ENCODE results near the gene FHIT. TPM values are rescaled to one million over a fixed set of nuclear protein-coding genes. Genes with fewer than 3 reads are reported as not detected.

The FHIT gene
- polyA plus RNA-seq, 1 of the 3 experiments (the other 2 are of a cell fraction): 0.41 TPM

DNA sequence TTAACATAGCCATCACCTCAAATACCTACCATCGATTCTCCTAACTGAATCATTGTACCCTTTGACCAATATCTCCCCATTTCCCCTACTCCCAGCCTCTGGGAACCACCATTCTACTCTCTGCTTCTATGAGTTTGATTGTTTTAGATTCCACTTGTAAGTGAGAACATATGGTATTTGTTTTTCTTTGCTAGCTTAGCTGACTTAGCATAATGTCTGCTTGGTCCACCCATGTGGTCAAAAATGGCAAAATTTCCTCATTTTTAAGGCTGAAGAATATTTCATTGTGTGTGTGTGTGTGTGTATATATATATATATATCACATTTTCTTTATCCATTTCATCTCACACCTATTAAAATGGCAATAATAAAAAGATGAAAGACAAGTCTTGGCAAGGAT, 469.3 kb downstream of the FHIT start:
- TF ChIP-seq SIN3A (IDR thresholded peaks at IDR 0.05; ENCODE audit: borderline replicate concordance, low read depth, low read length) (no peak), YY1 (IDR thresholded peaks at IDR 0.05; ENCODE audit: low read depth) (no peak), JUND (IDR thresholded peaks at IDR 0.05) (no peak), ELF1 (IDR thresholded peaks at IDR 0.05) (no peak), RAD21 (IDR thresholded peaks at IDR 0.05; ENCODE audit: low read length) (no peak), NRF1 (IDR thresholded peaks at IDR 0.05; ENCODE audit: low read depth, low read length) (no peak), FOXJ3 (CRISPR knock-in tag; IDR thresholded peaks at IDR 0.05) (no peak), SMC3 (IDR thresholded peaks at IDR 0.05; ENCODE audit: low read depth, low read length) (no peak), RFX5 (IDR thresholded peaks at IDR 0.05; ENCODE audit: low read length) (no peak), TAF1 (IDR thresholded peaks at IDR 0.05; ENCODE audit: borderline replicate concordance, low read depth, low read length) (no peak), GABPA (IDR thresholded peaks at IDR 0.05; ENCODE audit: low read depth) (no peak), FOSL2 (IDR thresholded peaks at IDR 0.05; ENCODE audit: borderline replicate concordance, low read depth) (no peak), FOXM1 (IDR thresholded peaks at IDR 0.05; ENCODE audit: low read depth) (no peak), CHD2 (IDR thresholded peaks at IDR 0.05; ENCODE audit: low read length, partially characterized antibody) (no peak), POLR2AphosphoS5 (IDR thresholded peaks at IDR 0.05; ENCODE audit: low read depth, low read length) (no peak)
- TF ChIP-seq, protein P1, sequence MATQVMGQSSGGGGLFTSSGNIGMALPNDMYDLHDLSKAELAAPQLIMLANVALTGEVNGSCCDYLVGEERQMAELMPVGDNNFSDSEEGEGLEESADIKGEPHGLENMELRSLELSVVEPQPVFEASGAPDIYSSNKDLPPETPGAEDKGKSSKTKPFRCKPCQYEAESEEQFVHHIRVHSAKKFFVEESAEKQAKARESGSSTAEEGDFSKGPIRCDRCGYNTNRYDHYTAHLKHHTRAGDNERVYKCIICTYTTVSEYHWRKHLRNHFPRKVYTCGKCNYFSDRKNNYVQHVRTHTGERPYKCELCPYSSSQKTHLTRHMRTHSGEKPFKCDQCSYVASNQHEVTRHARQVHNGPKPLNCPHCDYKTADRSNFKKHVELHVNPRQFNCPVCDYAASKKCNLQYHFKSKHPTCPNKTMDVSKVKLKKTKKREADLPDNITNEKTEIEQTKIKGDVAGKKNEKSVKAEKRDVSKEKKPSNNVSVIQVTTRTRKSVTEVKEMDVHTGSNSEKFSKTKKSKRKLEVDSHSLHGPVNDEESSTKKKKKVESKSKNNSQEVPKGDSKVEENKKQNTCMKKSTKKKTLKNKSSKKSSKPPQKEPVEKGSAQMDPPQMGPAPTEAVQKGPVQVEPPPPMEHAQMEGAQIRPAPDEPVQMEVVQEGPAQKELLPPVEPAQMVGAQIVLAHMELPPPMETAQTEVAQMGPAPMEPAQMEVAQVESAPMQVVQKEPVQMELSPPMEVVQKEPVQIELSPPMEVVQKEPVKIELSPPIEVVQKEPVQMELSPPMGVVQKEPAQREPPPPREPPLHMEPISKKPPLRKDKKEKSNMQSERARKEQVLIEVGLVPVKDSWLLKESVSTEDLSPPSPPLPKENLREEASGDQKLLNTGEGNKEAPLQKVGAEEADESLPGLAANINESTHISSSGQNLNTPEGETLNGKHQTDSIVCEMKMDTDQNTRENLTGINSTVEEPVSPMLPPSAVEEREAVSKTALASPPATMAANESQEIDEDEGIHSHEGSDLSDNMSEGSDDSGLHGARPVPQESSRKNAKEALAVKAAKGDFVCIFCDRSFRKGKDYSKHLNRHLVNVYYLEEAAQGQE (IDR thresholded peaks at IDR 0.05; ENCODE audit: low read depth, low read length): no peak
- TF ChIP-seq, protein P2, sequence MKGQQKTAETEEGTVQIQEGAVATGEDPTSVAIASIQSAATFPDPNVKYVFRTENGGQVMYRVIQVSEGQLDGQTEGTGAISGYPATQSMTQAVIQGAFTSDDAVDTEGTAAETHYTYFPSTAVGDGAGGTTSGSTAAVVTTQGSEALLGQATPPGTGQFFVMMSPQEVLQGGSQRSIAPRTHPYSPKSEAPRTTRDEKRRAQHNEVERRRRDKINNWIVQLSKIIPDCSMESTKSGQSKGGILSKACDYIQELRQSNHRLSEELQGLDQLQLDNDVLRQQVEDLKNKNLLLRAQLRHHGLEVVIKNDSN (IDR thresholded peaks at IDR 0.05; ENCODE audit: borderline replicate concordance, low read depth): no peak
- TF ChIP-seq, protein P3, sequence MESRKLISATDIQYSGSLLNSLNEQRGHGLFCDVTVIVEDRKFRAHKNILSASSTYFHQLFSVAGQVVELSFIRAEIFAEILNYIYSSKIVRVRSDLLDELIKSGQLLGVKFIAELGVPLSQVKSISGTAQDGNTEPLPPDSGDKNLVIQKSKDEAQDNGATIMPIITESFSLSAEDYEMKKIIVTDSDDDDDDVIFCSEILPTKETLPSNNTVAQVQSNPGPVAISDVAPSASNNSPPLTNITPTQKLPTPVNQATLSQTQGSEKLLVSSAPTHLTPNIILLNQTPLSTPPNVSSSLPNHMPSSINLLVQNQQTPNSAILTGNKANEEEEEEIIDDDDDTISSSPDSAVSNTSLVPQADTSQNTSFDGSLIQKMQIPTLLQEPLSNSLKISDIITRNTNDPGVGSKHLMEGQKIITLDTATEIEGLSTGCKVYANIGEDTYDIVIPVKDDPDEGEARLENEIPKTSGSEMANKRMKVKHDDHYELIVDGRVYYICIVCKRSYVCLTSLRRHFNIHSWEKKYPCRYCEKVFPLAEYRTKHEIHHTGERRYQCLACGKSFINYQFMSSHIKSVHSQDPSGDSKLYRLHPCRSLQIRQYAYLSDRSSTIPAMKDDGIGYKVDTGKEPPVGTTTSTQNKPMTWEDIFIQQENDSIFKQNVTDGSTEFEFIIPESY (IDR thresholded peaks at IDR 0.05; ENCODE audit: borderline replicate concordance, low read depth): no peak
- TF ChIP-seq, protein P4, sequence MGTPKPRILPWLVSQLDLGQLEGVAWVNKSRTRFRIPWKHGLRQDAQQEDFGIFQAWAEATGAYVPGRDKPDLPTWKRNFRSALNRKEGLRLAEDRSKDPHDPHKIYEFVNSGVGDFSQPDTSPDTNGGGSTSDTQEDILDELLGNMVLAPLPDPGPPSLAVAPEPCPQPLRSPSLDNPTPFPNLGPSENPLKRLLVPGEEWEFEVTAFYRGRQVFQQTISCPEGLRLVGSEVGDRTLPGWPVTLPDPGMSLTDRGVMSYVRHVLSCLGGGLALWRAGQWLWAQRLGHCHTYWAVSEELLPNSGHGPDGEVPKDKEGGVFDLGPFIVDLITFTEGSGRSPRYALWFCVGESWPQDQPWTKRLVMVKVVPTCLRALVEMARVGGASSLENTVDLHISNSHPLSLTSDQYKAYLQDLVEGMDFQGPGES (IDR thresholded peaks at IDR 0.05; ENCODE audit: low read depth, low read length): no peak
- Histone ChIP-seq H3K36me3 (replicated peaks in 1 of 2; ENCODE audit: control insufficient read depth in 1 of 2, insufficient read depth in 2 of 2, low read length in 1 of 2) (no peaks in the 10 kb centered on the region), H3K9ac (no peak overlapping the region), H3K4me1 (ENCODE audit: control insufficient read depth in 1 of 2, insufficient read depth in 2 of 2, low read depth in 1 of 2, low read length in 1 of 2) (no peaks in the 10 kb centered on the region), H3K9me2 (no peaks in the 10 kb centered on the region), H3K4me2 (no peak overlapping the region), H3K79me2 (ENCODE audit: insufficient read depth) (no peaks in the 10 kb centered on the region), H3K9me3 (no peaks in the 10 kb centered on the region), H3K27me3 (ENCODE audit: insufficient read depth) (no peaks in the 10 kb centered on the region), H2AFZ (ENCODE audit: low read depth) (no peak overlapping the region), H4K20me1 (ENCODE audit: insufficient read depth) (no peaks in the 10 kb centered on the region), H3F3A (replicated peaks; ENCODE audit: insufficient read depth) (no peaks in the 10 kb centered on the region), H3K27ac (ENCODE audit: low read depth in 2 of 2, low read length in 1 of 2) (no peak overlapping the region), H3K4me3 (ENCODE audit: low read depth in 2 of 2, low read length in 1 of 2) (no peak overlapping the region)
- ChIA-PET POLR2A (no interaction called here), CTCF (no interaction called here)
- no peak for DNase-seq
- WGBS (ENCODE audit: low lambda C conversion rate): 4% methylated on average over 1 of the region's 1 CpG
